GM18870 (cell line): ENCODE measurements around the gene GSTO2.

Experiments
- ATAC-seq: cut with Tn5 transposase; IDR thresholded peaks from one replicate; pipeline ENCODE4 v1.9.1; 2021; ENCODE audit warnings: moderate library complexity; ENCODE audit not compliant: unreplicated experiment

Gene GSTO2

GRCh38 chr10:104253606-104254410 is 15.2 kb upstream of the GSTO2 start:
- ATAC-seq, result no peak

GRCh38 chr10:104254493-104255310 is 14.3 kb upstream of the GSTO2 start, which contains the start of gene GSTO1:
Gene GSTO1 (plus strand): TSS chr10:104254892. CDS start chr10:104254929, 37 bp downstream.
- peak; percentile 72 for ATAC-seq

- ATAC-seq, result peak; percentile 49
Observed at GRCh38 chr10:104255311-104255981, 13.5 kb upstream of the GSTO2 start.

GRCh38 chr10:104256335-104256961 is 12.5 kb upstream of the GSTO2 start:
- no peak for ATAC-seq

- no peak for ATAC-seq
Observed at GRCh38 chr10:104257235-104257634, 11.7 kb upstream of the GSTO2 start.

- ATAC-seq, result no peak
Observed at GRCh38 chr10:104258209-104258608, 10.8 kb upstream of the GSTO2 start.

GRCh38 chr10:104259456-104259855 is 9.5 kb upstream of the GSTO2 start:
- no peak for ATAC-seq

GRCh38 chr10:104259999-104260774 is 8.8 kb upstream of the GSTO2 start:
- no peak for ATAC-seq

GRCh38 chr10:104260775-104261115 is 8.2 kb upstream of the GSTO2 start:
- no peak for ATAC-seq

- no peak for ATAC-seq
Observed at GRCh38 chr10:104262055-104262454, 6.9 kb upstream of the GSTO2 start.

GRCh38 chr10:104264783-104265182 is 4.2 kb upstream of the GSTO2 start:
- no peak for ATAC-seq

- no peak for ATAC-seq
Observed at GRCh38 chr10:104267721-104268404, 1.1 kb upstream of the GSTO2 start.

- no peak for ATAC-seq
Observed at GRCh38 chr10:104268405-104268712, 625 bp upstream of the GSTO2 start.

GRCh38 chr10:104273286-104273685 is 4.3 kb downstream of the GSTO2 start:
- no peak for ATAC-seq

GRCh38 chr10:104273899-104274575 is 5.1 kb downstream of the GSTO2 start:
- no peak for ATAC-seq

GRCh38 chr10:104274762-104275721 is 6.1 kb downstream of the GSTO2 start:
- no peak for ATAC-seq

GRCh38 chr10:104276192-104276591 is 7.2 kb downstream of the GSTO2 start:
- no peak for ATAC-seq

GRCh38 chr10:104277785-104278184 is 8.8 kb downstream of the GSTO2 start:
- no peak for ATAC-seq
